ENCODE results near the gene GPR151. TPM values are rescaled to one million over a fixed set of nuclear protein-coding genes. Genes with fewer than 3 reads are reported as not detected.

Gene GPR151
- total RNA-seq, 1 donor from 2014 or later, result not detected

GRCh38 chr5:146539973-146540372 lies 24.0 kb upstream of the GPR151 start:
- no peak for TF ChIP-seq EZH2 (IDR thresholded peaks at IDR 0.05; ENCODE audit: insufficient read depth, low read length)
- DNase-seq (ENCODE audit: low read depth) (no peak), FAIRE-seq (no peak)
- Histone ChIP-seq H3K9ac (ENCODE audit: low read length) (no peak overlapping the region), H3K9me3 (ENCODE audit: insufficient read depth, low read depth, low read length) (no peaks in the 10 kb centered on the region), H3K27ac (ENCODE audit: low read depth, low read length) (no peak overlapping the region), H3K79me2 (ENCODE audit: insufficient read depth, low read length) (no peaks in the 10 kb centered on the region), H3K4me3 (ENCODE audit: insufficient read depth, low read depth, low read length) (no peak overlapping the region), H3K36me3 (ENCODE audit: insufficient read depth, low read length) (no peaks in the 10 kb centered on the region), H2AFZ (ENCODE audit: low read depth, low read length) (no peak overlapping the region), H3K27me3 (ENCODE audit: insufficient read depth, low read length) (no peaks in the 10 kb centered on the region), H4K20me1 (ENCODE audit: insufficient read depth, low read length) (no peaks in the 10 kb centered on the region), H3K4me1 (ENCODE audit: insufficient read depth, low read length) (no peaks in the 10 kb centered on the region), H3K4me2 (ENCODE audit: low read length) (no peak overlapping the region)
- no peak overlapping the region for H3K27ac Mint-ChIP-seq (ENCODE audit: unreplicated experiment)
- H3K9me3 Mint-ChIP-seq (ENCODE audit: unreplicated experiment), result no peaks in the 10 kb centered on the region
- no peak overlapping the region for H3K4me3 Mint-ChIP-seq (ENCODE audit: unreplicated experiment)
- no peaks in the 10 kb centered on the region for H3K36me3 Mint-ChIP-seq (ENCODE audit: low read depth, unreplicated experiment)
- peaks cover 5% of the 10 kb centered on the region for H3K4me1 Mint-ChIP-seq (ENCODE audit: low read depth, unreplicated experiment)
- H3K27me3 Mint-ChIP-seq (ENCODE audit: low read depth, unreplicated experiment), result peaks cover 3% of the 10 kb centered on the region

- Histone ChIP-seq H3K36me3 (ENCODE audit: insufficient read depth, low read length) (no peaks in the 10 kb centered on the region), H3K9ac (ENCODE audit: low read length) (no peak overlapping the region), H3K4me2 (ENCODE audit: low read length) (no peak overlapping the region), H2AFZ (ENCODE audit: low read depth, low read length) (no peak overlapping the region), H3K27me3 (ENCODE audit: insufficient read depth, low read length) (no peaks in the 10 kb centered on the region), H3K4me1 (ENCODE audit: insufficient read depth, low read length) (no peaks in the 10 kb centered on the region), H3K9me3 (ENCODE audit: insufficient read depth, low read depth, low read length) (no peaks in the 10 kb centered on the region), H3K4me3 (ENCODE audit: insufficient read depth, low read depth, low read length) (no peak overlapping the region), H3K27ac (ENCODE audit: low read depth, low read length) (no peak overlapping the region), H3K79me2 (ENCODE audit: insufficient read depth, low read length) (no peaks in the 10 kb centered on the region), H4K20me1 (ENCODE audit: insufficient read depth, low read length) (no peaks in the 10 kb centered on the region)
- H3K9me3 Mint-ChIP-seq (ENCODE audit: unreplicated experiment), result no peaks in the 10 kb centered on the region
- DNase-seq (ENCODE audit: low read depth), result no peak
- no peak for TF ChIP-seq EZH2 (IDR thresholded peaks at IDR 0.05; ENCODE audit: insufficient read depth, low read length)
- no peak for TF ChIP-seq CTCF (IDR thresholded peaks at IDR 0.05; ENCODE audit: insufficient read depth, low read depth, low read length)
- no peak overlapping the region for H3K4me3 Mint-ChIP-seq (ENCODE audit: unreplicated experiment)
- H3K36me3 Mint-ChIP-seq (ENCODE audit: low read depth, unreplicated experiment), result no peaks in the 10 kb centered on the region
- peaks cover 10% of the 10 kb centered on the region for H3K4me1 Mint-ChIP-seq (ENCODE audit: low read depth, unreplicated experiment)
- H3K27me3 Mint-ChIP-seq (ENCODE audit: low read depth, unreplicated experiment), result peaks cover 3% of the 10 kb centered on the region
- FAIRE-seq, result no peak
- H3K27ac Mint-ChIP-seq (ENCODE audit: unreplicated experiment), result no peak overlapping the region
Observed at GRCh38 chr5:146538432-146538831, 22.4 kb upstream of the GPR151 start.

DNA sequence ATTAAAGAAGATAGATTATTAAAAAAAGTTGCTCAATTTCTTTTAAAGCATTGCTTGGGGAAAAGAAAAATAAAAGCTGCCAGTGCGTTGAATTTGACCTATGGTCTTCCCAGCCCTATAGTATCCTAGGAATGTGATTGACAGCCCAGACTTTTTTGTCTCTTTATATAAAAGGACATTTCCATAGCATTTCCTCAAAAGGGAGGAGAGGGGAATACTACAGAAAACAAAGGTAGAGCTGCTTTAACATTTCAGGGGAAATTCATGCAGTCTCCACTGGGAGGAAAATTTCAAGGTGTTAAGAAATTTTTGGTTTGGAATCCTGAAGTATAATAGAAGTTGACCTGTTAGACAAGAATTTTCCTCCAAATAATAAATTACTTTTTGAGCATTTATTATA lies 17.9 kb upstream of the GPR151 start:
- TF ChIP-seq EZH2 (IDR thresholded peaks at IDR 0.05; ENCODE audit: insufficient read depth, low read length) (no peak), CTCF (IDR thresholded peaks at IDR 0.05; ENCODE audit: insufficient read depth, low read depth, low read length) (no peak)
- H3K4me3 ChIP-seq (ENCODE audit: insufficient read depth, low read depth, low read length), result no peak overlapping the region
- H3K27ac Mint-ChIP-seq (ENCODE audit: unreplicated experiment), result no peak overlapping the region
- peaks cover 3% of the 10 kb centered on the region for H3K27me3 Mint-ChIP-seq (ENCODE audit: low read depth, unreplicated experiment)
- DNase-seq (ENCODE audit: low read depth), result no peak
- no peaks in the 10 kb centered on the region for H3K27me3 ChIP-seq (ENCODE audit: insufficient read depth, low read length)
- no peaks in the 10 kb centered on the region for H3K79me2 ChIP-seq (ENCODE audit: insufficient read depth, low read length)
- H2AFZ ChIP-seq (ENCODE audit: low read depth, low read length), result no peak overlapping the region
- no peak for FAIRE-seq
- no peaks in the 10 kb centered on the region for H3K4me1 ChIP-seq (ENCODE audit: insufficient read depth, low read length)
- no peaks in the 10 kb centered on the region for H4K20me1 ChIP-seq (ENCODE audit: insufficient read depth, low read length)
- H3K4me1 Mint-ChIP-seq (ENCODE audit: low read depth, unreplicated experiment), result peaks cover 8% of the 10 kb centered on the region
- no peak overlapping the region for H3K4me2 ChIP-seq (ENCODE audit: low read length)
- no peak overlapping the region for H3K27ac ChIP-seq (ENCODE audit: low read depth, low read length)
- H3K9ac ChIP-seq (ENCODE audit: low read length), result no peak overlapping the region
- no peaks in the 10 kb centered on the region for H3K9me3 Mint-ChIP-seq (ENCODE audit: unreplicated experiment)
- no peak overlapping the region for H3K4me3 Mint-ChIP-seq (ENCODE audit: unreplicated experiment)
- H3K36me3 Mint-ChIP-seq (ENCODE audit: low read depth, unreplicated experiment), result no peaks in the 10 kb centered on the region
- H3K9me3 ChIP-seq (ENCODE audit: insufficient read depth, low read depth, low read length), result no peaks in the 10 kb centered on the region
- no peaks in the 10 kb centered on the region for H3K36me3 ChIP-seq (ENCODE audit: insufficient read depth, low read length)

All from astrocyte (in vitro differentiated cells and primary cell).